ENCODE data around the gene ARHGAP1.

GRCh38 chr11:46661836-46662235 lies 38.6 kb downstream of the ARHGAP1 start:
- no peak for TF ChIP-seq EZH2 (IDR thresholded peaks at IDR 0.05; ENCODE audit: insufficient read depth, poor library complexity, severe bottlenecking)
- TF ChIP-seq EZH2phosphoT487 (IDR thresholded peaks at IDR 0.05; ENCODE audit: insufficient read depth, low read depth), result no peak

Data from GM23248 (cell line).